ENCODE data around the gene ADAMTS12.

Gene ADAMTS12

GRCh38 chr5:33595303-33595702, 296.5 kb downstream of the ADAMTS12 start:
- no peak for TF ChIP-seq CTCF (IDR thresholded peaks at IDR 0.05; ENCODE audit: low read depth, low read length, missing control alignments)
- DNase-seq (ENCODE audit: low read depth), result no peak

GRCh38 chr5:33594006-33594405, 297.8 kb downstream of the ADAMTS12 start:
- H3K4me3 ChIP-seq (ENCODE audit: low read depth, low read length), result no peak overlapping the region
- DNase-seq (ENCODE audit: low read depth), result no peak
- no peak for TF ChIP-seq CTCF (IDR thresholded peaks at IDR 0.05; ENCODE audit: low read depth, low read length, missing control alignments)

More at GRCh38 chr5:33595303-33595702, 296.5 kb downstream of the ADAMTS12 start:
- no peak overlapping the region for H3K4me3 ChIP-seq (ENCODE audit: low read depth, low read length)

- no peak for TF ChIP-seq CTCF (IDR thresholded peaks at IDR 0.05; ENCODE audit: low read depth, low read length, missing control alignments)
- no peak for DNase-seq (ENCODE audit: low read depth)
- no peak overlapping the region for H3K4me3 ChIP-seq (ENCODE audit: low read depth, low read length)
These were observed 299.5 kb downstream of the ADAMTS12 start for GRCh38 chr5:33592245-33592644.

GRCh38 chr5:33588654-33589372, 303.0 kb downstream of the ADAMTS12 start:
- TF ChIP-seq CTCF (IDR thresholded peaks at IDR 0.05; ENCODE audit: low read depth, low read length, missing control alignments), result peak; percentile 72
- DNase-seq (ENCODE audit: low read depth), result peak; percentile 25
- H3K4me3 ChIP-seq (ENCODE audit: low read depth, low read length), result no peak overlapping the region

GRCh38 chr5:33583332-33583731, 308.5 kb downstream of the ADAMTS12 start:
- no peak for TF ChIP-seq CTCF (IDR thresholded peaks at IDR 0.05; ENCODE audit: low read depth, low read length, missing control alignments)
- no peak overlapping the region for H3K4me3 ChIP-seq (ENCODE audit: low read depth, low read length)
- no peak for DNase-seq (ENCODE audit: low read depth)

- DNase-seq (ENCODE audit: low read depth), result no peak
- no peak for TF ChIP-seq CTCF (IDR thresholded peaks at IDR 0.05; ENCODE audit: low read depth, low read length, missing control alignments)
- no peak overlapping the region for H3K4me3 ChIP-seq (ENCODE audit: low read depth, low read length)
These were observed 309.4 kb downstream of the ADAMTS12 start for GRCh38 chr5:33582417-33582816.

GRCh38 chr5:33579789-33580188, 312.0 kb downstream of the ADAMTS12 start:
- H3K4me3 ChIP-seq (ENCODE audit: low read depth, low read length), result no peak overlapping the region
- DNase-seq (ENCODE audit: low read depth), result no peak
- TF ChIP-seq CTCF (IDR thresholded peaks at IDR 0.05; ENCODE audit: low read depth, low read length, missing control alignments), result no peak
